Omental fat pad (tissue), 4 donors: Measurements from ENCODE around the gene PSMB2. TPM values are rescaled to one million over a fixed set of nuclear protein-coding genes. Genes with fewer than 3 reads are reported as not detected.

Experiments used
- ATAC-seq: fragments of 150-250 bp; one replicate; pipeline ENCODE4 v1.9.1; 2016; ENCODE audit warnings: mild to moderate bottlenecking, moderate library complexity; ENCODE audit not compliant: low FRiP score
- DNase-seq: peaks from one replicate; pipeline ENCODE4 v3.0.0-alpha.2; 2019; ENCODE audit warnings: low spot score
- CTCF ChIP-seq, 3 donors: fragments of 450-650 bp; IDR thresholded peaks; one replicate each; pipeline ENCODE4 v1.5.1; 2016 to 2017; ENCODE audit warnings: antibody characterized with exemption in 3 of 3, mild to moderate bottlenecking in 3 of 3, moderate library complexity in 2 of 3
- total RNA-seq, 4 donors: library from RNA; depleted of rRNA; stranded (reverse); fragments of >200 nt; gene quantifications; one replicate each; pipeline ENCODE4 v1.1.0, GENCODE V29; 2016

Gene PSMB2
- total RNA-seq, 4 donors from 2014 or later: 31.4 to 39.9 (median 36.1) TPM

GRCh38 chr1:35598895-35599294 lies 42.4 kb downstream of the PSMB2 start:
- TF ChIP-seq CTCF (IDR thresholded peaks at IDR 0.05): no peak
- ATAC-seq: no peak
- no peak for DNase-seq

- no peak for TF ChIP-seq CTCF (IDR thresholded peaks at IDR 0.05)
- DNase-seq (no peak), ATAC-seq (no peak)
These were observed 43.5 kb downstream of the PSMB2 start for GRCh38 chr1:35597870-35598269.

- no peak for TF ChIP-seq CTCF (IDR thresholded peaks at IDR 0.05)
- ATAC-seq: no peak
These were observed 45.6 kb downstream of the PSMB2 start for GRCh38 chr1:35595684-35596083.

GRCh38 chr1:35594005-35594760 lies 47.1 kb downstream of the PSMB2 start:
- ATAC-seq: no peak
- DNase-seq: no peak
- no peak for TF ChIP-seq CTCF (IDR thresholded peaks at IDR 0.05)

More at GRCh38 chr1:35595684-35596083, 45.6 kb downstream of the PSMB2 start:
- no peak for DNase-seq

- DNase-seq (no peak), ATAC-seq (no peak)
- TF ChIP-seq CTCF (IDR thresholded peaks at IDR 0.05): no peak
These were observed 48.1 kb downstream of the PSMB2 start for GRCh38 chr1:35592991-35593769.

GRCh38 chr1:35591211-35591610 lies 50.1 kb downstream of the PSMB2 start:
- ATAC-seq (no peak), DNase-seq (no peak)
- TF ChIP-seq CTCF (IDR thresholded peaks at IDR 0.05): no peak
